Gastrocnemius medialis (tissue), 4 donors: ENCODE results near the gene APBB1.

Source experiments
- POLR2A ChIP-seq, 2 donors: fragments of 450-650 bp; IDR thresholded peaks; one replicate each; pipeline ENCODE4 v1.6.1; 2017; ENCODE audit warnings: antibody characterized with exemption in 2 of 2, mild to moderate bottlenecking in 2 of 2, moderate library complexity in 2 of 2
- TF ChIP-seq, protein P1 (sequence below), 5 experiments: fragments of 450-650 bp in 3 of 5; fragments of 200-600 bp in 2 of 5; sonication (generic) in 2 of 5; IDR thresholded peaks in 4 of 5; conservative IDR thresholded peaks in 1 of 5; 1 replicate in 4 of 5; 2 replicates in 1 of 5; pipeline ENCODE4 v1.5.1; 2016 to 2019; ENCODE audit warnings: antibody characterized with exemption in 5 of 5, mild to moderate bottlenecking in 3 of 5, moderate library complexity in 3 of 5

DNA sequence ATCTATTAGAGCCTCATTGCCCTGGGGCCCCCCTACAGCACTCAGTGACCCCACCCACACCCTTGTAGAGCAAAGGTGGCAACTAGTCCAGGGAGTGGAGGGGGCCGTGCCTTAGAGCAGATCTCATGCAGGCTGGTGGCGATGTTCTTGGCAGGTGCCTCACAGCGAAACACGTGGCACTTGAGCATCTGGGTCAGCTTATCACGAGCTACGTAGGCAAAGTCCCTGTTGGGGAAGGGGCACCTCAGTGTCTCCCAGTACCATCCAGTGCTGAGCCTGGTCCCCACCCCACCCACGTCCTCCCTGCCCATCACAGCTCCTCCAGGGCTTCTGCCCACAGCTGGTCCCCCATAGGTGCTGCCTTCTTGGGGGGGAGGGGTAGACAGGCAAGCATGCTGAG lies 17.4 kb downstream of the APBB1 start:
- no peak for TF ChIP-seq POLR2A (IDR thresholded peaks at IDR 0.05)
- TF ChIP-seq, protein P1, sequence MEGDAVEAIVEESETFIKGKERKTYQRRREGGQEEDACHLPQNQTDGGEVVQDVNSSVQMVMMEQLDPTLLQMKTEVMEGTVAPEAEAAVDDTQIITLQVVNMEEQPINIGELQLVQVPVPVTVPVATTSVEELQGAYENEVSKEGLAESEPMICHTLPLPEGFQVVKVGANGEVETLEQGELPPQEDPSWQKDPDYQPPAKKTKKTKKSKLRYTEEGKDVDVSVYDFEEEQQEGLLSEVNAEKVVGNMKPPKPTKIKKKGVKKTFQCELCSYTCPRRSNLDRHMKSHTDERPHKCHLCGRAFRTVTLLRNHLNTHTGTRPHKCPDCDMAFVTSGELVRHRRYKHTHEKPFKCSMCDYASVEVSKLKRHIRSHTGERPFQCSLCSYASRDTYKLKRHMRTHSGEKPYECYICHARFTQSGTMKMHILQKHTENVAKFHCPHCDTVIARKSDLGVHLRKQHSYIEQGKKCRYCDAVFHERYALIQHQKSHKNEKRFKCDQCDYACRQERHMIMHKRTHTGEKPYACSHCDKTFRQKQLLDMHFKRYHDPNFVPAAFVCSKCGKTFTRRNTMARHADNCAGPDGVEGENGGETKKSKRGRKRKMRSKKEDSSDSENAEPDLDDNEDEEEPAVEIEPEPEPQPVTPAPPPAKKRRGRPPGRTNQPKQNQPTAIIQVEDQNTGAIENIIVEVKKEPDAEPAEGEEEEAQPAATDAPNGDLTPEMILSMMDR (IDR thresholded peaks at IDR 0.05 in 4 of 5, conservative IDR thresholded peaks at IDR 0.05 in 1 of 5): no peak
